OCI-LY1 (cell line): Measurements from ENCODE around the gene ATXN1.

Experiments
- H2AFZ ChIP-seq: fragments of 200-600 bp; sonication (generic), shearing (Covaris generic); 2 replicates; pipeline ENCODE4 v1.6.0; 2014; ENCODE audit warnings: antibody characterized with exemption, mild to moderate bottlenecking, low read length
- H3F3A ChIP-seq: fragments of 200-600 bp; sonication (generic), shearing (Covaris generic); 2 replicates; pipeline ENCODE4 v1.6.0; 2014; ENCODE audit warnings: mild to moderate bottlenecking, antibody characterized with exemption, low read length, moderate library complexity; ENCODE audit not compliant: insufficient read depth
- H3K27ac ChIP-seq: fragments of 200-600 bp; sonication (generic); 2 replicates; pipeline ENCODE4 v1.5.1; 2014; ENCODE audit warnings: low read length, mixed run types, mild to moderate bottlenecking, low read depth; ENCODE audit not compliant: poor library complexity, severe bottlenecking
- H3K27me3 ChIP-seq: fragments of 200-600 bp; sonication (generic); 2 replicates; pipeline ENCODE4 v1.6.0; 2014; ENCODE audit warnings: antibody characterized with exemption, mild to moderate bottlenecking, low read length, moderate library complexity; ENCODE audit not compliant: insufficient read depth
- H3K36me3 ChIP-seq: fragments of 200-600 bp; sonication (generic); 2 replicates; pipeline ENCODE4 v1.6.1; 2014; ENCODE audit warnings: mild to moderate bottlenecking, antibody characterized with exemption, low read length, moderate library complexity, mixed read lengths; ENCODE audit not compliant: insufficient read depth
- H3K4me1 ChIP-seq: fragments of 200-600 bp; sonication (generic); 2 replicates; pipeline ENCODE4 v1.5.1; 2014; ENCODE audit warnings: mild to moderate bottlenecking, low read length, moderate library complexity; ENCODE audit not compliant: insufficient read depth, severe bottlenecking
- H3K4me2 ChIP-seq: fragments of 200-600 bp; sonication (generic), shearing (Covaris generic); 2 replicates; pipeline ENCODE4 v1.6.1; 2014; ENCODE audit warnings: low read length
- H3K4me3 ChIP-seq: fragments of 200-600 bp; sonication (generic); 2 replicates; pipeline ENCODE4 v1.5.1; 2014; ENCODE audit warnings: low read length, low read depth, mild to moderate bottlenecking, mixed read lengths; ENCODE audit not compliant: poor library complexity, severe bottlenecking
- H3K79me2 ChIP-seq: fragments of 200-600 bp; shearing (Covaris generic); 2 replicates; pipeline ENCODE4 v1.6.1; 2016; ENCODE audit warnings: mixed run types, low read length, mixed read lengths; ENCODE audit not compliant: insufficient read depth
- H3K9ac ChIP-seq: fragments of 200-600 bp; sonication (generic), shearing (Covaris generic); 2 replicates; pipeline ENCODE4 v1.6.1; 2014; ENCODE audit warnings: mild to moderate bottlenecking, low read length, mixed read lengths
- H3K9me2 ChIP-seq: fragments of 200-600 bp; sonication (generic), shearing (Covaris generic); 2 replicates; pipeline ENCODE4 v1.6.1; 2014; ENCODE audit warnings: low read depth, mild to moderate bottlenecking, low read length, mixed read lengths
- H3K9me3 ChIP-seq: fragments of 200-600 bp; shearing (Covaris generic); 2 replicates; pipeline ENCODE4 v1.6.1; 2014; ENCODE audit warnings: low read length, mixed read lengths
- H4K20me1 ChIP-seq: fragments of 200-600 bp; sonication (generic), shearing (Covaris generic); 2 replicates; pipeline ENCODE4 v1.6.0; 2016; ENCODE audit warnings: mild to moderate bottlenecking, low read length; ENCODE audit not compliant: insufficient read depth
- EZH2 ChIP-seq: fragments of 200-600 bp; sonication (generic), shearing (Covaris generic); IDR thresholded peaks from 2 replicates; pipeline ENCODE4 v1.8.0; 2017; ENCODE audit warnings: borderline replicate concordance, mixed run types, mild to moderate bottlenecking, antibody characterized with exemption, low read length, moderate library complexity, mixed read lengths
- TF ChIP-seq, protein P1 (sequence below): fragments of 200-600 bp; sonication (generic), shearing (Covaris generic); IDR thresholded peaks from 2 replicates; pipeline ENCODE4 v1.5.1; 2017; ENCODE audit warnings: mild to moderate bottlenecking, antibody characterized with exemption, low read length, moderate library complexity, mixed read lengths

Gene ATXN1

DNA sequence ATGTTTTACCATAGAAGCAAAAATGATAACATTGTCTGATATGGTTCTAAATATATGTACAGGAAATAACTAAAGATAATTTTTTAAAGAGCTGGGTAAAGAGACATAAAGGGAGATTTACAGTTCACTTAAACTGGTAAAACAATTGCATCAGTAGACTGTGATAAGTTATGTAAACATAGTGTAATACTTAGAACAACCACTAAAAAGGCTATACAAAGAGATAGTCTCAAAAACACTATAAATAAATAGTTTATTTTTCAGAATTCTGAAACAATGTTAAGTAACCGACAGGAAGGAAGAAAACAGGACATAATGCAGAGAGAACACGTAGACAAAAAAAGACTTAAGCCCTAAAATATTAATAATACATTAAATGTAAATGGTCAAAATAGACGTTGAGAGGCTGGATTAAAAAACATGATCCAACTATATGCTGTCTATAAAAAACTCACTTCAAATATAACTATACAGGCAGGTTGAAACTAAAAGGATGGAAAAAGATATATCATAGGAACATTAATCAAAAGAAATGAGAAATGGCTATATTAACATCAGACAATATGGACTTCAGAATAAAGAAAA lies 32.7 kb upstream of the ATXN1 start:
- Histone ChIP-seq H3K27ac (no peak overlapping the region), H3K4me3 (no peak overlapping the region), H4K20me1 (no peaks in the 10 kb centered on the region), H3K36me3 (no peaks in the 10 kb centered on the region), H3K4me2 (no peak overlapping the region), H3K9ac (no peak overlapping the region), H3F3A (no peaks in the 10 kb centered on the region), H3K27me3 (no peaks in the 10 kb centered on the region), H3K9me3 (no peaks in the 10 kb centered on the region), H3K79me2 (no peaks in the 10 kb centered on the region), H3K9me2 (no peaks in the 10 kb centered on the region), H3K4me1 (no peaks in the 10 kb centered on the region), H2AFZ (no peak overlapping the region)
- no peak for TF ChIP-seq EZH2
- TF ChIP-seq, protein P1, sequence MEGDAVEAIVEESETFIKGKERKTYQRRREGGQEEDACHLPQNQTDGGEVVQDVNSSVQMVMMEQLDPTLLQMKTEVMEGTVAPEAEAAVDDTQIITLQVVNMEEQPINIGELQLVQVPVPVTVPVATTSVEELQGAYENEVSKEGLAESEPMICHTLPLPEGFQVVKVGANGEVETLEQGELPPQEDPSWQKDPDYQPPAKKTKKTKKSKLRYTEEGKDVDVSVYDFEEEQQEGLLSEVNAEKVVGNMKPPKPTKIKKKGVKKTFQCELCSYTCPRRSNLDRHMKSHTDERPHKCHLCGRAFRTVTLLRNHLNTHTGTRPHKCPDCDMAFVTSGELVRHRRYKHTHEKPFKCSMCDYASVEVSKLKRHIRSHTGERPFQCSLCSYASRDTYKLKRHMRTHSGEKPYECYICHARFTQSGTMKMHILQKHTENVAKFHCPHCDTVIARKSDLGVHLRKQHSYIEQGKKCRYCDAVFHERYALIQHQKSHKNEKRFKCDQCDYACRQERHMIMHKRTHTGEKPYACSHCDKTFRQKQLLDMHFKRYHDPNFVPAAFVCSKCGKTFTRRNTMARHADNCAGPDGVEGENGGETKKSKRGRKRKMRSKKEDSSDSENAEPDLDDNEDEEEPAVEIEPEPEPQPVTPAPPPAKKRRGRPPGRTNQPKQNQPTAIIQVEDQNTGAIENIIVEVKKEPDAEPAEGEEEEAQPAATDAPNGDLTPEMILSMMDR, result no peak

DNA sequence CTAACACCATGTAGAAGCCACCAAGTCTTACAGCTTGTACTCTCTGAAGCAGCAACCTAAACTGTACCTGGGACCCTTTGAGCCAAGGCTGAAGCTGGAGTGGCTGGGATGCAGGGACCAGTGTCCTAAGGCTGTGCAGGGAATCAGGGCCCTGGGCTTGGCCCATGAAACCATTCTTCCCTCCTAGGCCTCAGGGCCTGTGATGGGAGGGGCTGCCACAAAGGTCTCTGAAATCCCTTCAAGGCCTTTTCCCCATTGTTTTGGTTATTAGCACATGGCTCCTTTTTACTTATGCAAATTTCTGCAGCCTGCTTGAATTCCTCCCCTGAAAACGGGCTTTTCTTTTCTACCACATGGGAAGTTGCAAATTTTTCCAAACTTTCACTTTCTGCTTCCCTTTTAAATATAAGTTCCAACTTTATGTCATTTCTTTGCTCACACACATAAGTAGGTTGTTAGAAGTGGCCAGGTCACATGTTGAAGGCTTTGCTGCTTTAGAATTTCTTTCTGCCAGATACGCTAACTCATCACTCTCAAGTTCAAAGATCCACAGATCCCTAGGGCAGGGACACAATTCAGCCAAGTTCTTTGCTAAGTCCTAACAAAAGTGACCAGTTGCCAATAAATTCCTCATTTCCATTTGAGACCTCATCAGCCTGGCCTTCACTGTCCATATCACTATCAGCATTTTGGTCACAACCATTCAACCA lies 28.2 kb upstream of the ATXN1 start:
- H3K9me2 ChIP-seq, result no peaks in the 10 kb centered on the region
- H2AFZ ChIP-seq, result no peak overlapping the region
- H3K4me3 ChIP-seq, result no peak overlapping the region
- H3K27ac ChIP-seq, result no peak overlapping the region
- H3K27me3 ChIP-seq, result no peaks in the 10 kb centered on the region
- H3K9me3 ChIP-seq, result no peaks in the 10 kb centered on the region
- H4K20me1 ChIP-seq, result no peaks in the 10 kb centered on the region
- H3K9ac ChIP-seq, result no peak overlapping the region
- TF ChIP-seq, protein P1, result no peak
- no peak for TF ChIP-seq EZH2
- no peak overlapping the region for H3K4me2 ChIP-seq
- H3K79me2 ChIP-seq, result no peaks in the 10 kb centered on the region
- no peaks in the 10 kb centered on the region for H3F3A ChIP-seq
- H3K36me3 ChIP-seq, result no peaks in the 10 kb centered on the region
- H3K4me1 ChIP-seq, result no peaks in the 10 kb centered on the region

DNA sequence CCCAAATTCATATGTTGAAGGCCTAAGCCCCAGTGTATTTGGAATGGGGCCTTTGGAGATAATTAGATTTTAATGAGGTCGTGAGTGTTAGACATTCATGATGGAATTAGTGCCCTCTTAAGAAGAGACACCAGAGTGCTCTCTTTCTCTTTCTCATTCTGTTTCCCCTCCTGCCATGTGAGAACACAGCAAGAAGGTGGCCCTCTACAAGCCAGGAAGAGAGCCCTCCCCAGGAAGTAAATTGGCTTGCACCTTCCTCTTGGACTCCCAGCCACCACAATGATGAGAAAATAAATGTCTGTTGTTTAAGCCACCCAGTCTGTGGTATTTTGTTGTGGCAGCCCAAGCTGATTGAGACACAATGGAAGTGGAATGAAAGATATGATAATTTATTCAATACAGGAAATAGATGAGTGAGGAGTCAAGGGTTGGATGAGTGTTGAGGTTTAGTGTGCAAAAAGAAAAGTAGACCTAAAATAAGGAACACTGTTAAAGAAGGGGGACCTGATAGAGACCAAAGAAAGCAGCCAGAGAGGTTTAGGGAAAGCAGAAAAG lies 25.9 kb upstream of the ATXN1 start:
- H4K20me1 ChIP-seq, result no peaks in the 10 kb centered on the region
- no peaks in the 10 kb centered on the region for H3K36me3 ChIP-seq
- H3K4me2 ChIP-seq, result no peak overlapping the region
- no peaks in the 10 kb centered on the region for H3K4me1 ChIP-seq
- H3K27me3 ChIP-seq, result no peaks in the 10 kb centered on the region
- H2AFZ ChIP-seq, result no peak overlapping the region
- no peaks in the 10 kb centered on the region for H3K9me3 ChIP-seq
- no peak overlapping the region for H3K4me3 ChIP-seq
- H3K79me2 ChIP-seq, result no peaks in the 10 kb centered on the region
- H3K9ac ChIP-seq, result no peak overlapping the region
- H3F3A ChIP-seq, result no peaks in the 10 kb centered on the region
- H3K27ac ChIP-seq, result no peak overlapping the region
- H3K9me2 ChIP-seq, result no peaks in the 10 kb centered on the region
- TF ChIP-seq EZH2, result no peak
- TF ChIP-seq, protein P1, result no peak
